ENCODE measurements around the gene WNT10A. TPM values are rescaled to one million over a fixed set of nuclear protein-coding genes. Genes with fewer than 3 reads are reported as not detected.

WNT10A gene
- polyA plus RNA-seq, 2 of the 4 experiments (the other 2 are of a cell fraction), result not detected

DNA sequence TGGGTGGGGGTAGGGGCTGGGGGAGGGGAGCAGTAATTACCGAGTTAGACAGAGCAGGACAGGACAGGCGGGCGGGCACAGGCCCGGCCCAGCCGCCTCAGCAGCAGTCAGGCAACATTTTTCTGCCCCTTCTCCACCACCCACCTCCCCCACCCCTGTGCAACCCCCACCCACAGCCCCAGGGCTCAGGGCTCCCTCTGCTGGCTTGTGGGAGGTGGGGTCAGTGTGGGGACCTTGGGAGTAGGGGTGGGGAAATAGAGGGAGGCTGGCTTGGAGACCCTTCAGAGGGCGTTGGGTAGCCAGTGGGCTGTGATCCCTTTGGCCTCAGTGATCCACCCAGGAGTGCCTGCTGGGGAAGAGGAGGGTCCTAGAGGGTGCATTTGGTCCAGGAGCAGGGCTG lies 14.7 kb upstream of the WNT10A start:
- no peaks in the 10 kb centered on the region; the same call in 2 of the 3 replicates for H3K4me1 ChIP-seq
- no peak overlapping the region for H3K4me3 ChIP-seq
- H3K9me3 ChIP-seq, result no peaks in the 10 kb centered on the region
- POLR2A ChIA-PET, result no interaction called here
- WGBS (ENCODE audit: missing lambda C conversion rate), result 51% methylated on average over 4 of the region's 6 CpGs
- CTCF ChIA-PET, result interaction anchor here (0.9 to 3.7 kb wide), 4 partner anchors 9 to 19 kb away, joined by 3 to 19 read pairs (median 4); no protein-coding TSS in a partner anchor
- ATAC-seq (no peak), FAIRE-seq (no peak), DNase-seq (ENCODE audit: low read depth in 1 of 2, low spot score in 1 of 2) (no peak)
- TF ChIP-seq NR3C1 (IDR thresholded peaks at IDR 0.05) (no peak), TFCP2L1 (CRISPR knock-in tag; IDR thresholded peaks at IDR 0.05) (no peak), SMC3 (IDR thresholded peaks at IDR 0.05) (no peak), FOSL2 (IDR thresholded peaks at IDR 0.05) (no peak), FOSL2 (CRISPR knock-in tag; IDR thresholded peaks at IDR 0.05) (no peak), CHD4 (IDR thresholded peaks at IDR 0.05; ENCODE audit: borderline replicate concordance) (no peak), SREBF2 (IDR thresholded peaks at IDR 0.05) (no peak), MAFK (IDR thresholded peaks at IDR 0.05; ENCODE audit: partially characterized antibody) (no peak), HOXB13 (CRISPR knock-in tag; IDR thresholded peaks at IDR 0.05; ENCODE audit: low read depth) (no peak), ESRRA (IDR thresholded peaks at IDR 0.05; ENCODE audit: borderline replicate concordance, low read length) (no peak), GATA3 (IDR thresholded peaks at IDR 0.05; ENCODE audit: borderline replicate concordance) (no peak)
- TF ChIP-seq, protein P1, sequence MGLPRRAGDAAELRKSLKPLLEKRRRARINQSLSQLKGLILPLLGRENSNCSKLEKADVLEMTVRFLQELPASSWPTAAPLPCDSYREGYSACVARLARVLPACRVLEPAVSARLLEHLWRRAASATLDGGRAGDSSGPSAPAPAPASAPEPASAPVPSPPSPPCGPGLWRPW (IDR thresholded peaks at IDR 0.05), result no peak
- TF ChIP-seq, protein P2, sequence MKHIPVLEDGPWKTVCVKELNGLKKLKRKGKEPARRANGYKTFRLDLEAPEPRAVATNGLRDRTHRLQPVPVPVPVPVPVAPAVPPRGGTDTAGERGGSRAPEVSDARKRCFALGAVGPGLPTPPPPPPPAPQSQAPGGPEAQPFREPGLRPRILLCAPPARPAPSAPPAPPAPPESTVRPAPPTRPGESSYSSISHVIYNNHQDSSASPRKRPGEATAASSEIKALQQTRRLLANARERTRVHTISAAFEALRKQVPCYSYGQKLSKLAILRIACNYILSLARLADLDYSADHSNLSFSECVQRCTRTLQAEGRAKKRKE (CRISPR knock-in tag; IDR thresholded peaks at IDR 0.05; ENCODE audit: low read depth), result no peak
- TF ChIP-seq, protein P3, sequence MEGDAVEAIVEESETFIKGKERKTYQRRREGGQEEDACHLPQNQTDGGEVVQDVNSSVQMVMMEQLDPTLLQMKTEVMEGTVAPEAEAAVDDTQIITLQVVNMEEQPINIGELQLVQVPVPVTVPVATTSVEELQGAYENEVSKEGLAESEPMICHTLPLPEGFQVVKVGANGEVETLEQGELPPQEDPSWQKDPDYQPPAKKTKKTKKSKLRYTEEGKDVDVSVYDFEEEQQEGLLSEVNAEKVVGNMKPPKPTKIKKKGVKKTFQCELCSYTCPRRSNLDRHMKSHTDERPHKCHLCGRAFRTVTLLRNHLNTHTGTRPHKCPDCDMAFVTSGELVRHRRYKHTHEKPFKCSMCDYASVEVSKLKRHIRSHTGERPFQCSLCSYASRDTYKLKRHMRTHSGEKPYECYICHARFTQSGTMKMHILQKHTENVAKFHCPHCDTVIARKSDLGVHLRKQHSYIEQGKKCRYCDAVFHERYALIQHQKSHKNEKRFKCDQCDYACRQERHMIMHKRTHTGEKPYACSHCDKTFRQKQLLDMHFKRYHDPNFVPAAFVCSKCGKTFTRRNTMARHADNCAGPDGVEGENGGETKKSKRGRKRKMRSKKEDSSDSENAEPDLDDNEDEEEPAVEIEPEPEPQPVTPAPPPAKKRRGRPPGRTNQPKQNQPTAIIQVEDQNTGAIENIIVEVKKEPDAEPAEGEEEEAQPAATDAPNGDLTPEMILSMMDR (IDR thresholded peaks at IDR 0.05), result no peak
- no peak overlapping the region for H3K4me2 ChIP-seq
- H3K27ac ChIP-seq, result no peak overlapping the region

DNA sequence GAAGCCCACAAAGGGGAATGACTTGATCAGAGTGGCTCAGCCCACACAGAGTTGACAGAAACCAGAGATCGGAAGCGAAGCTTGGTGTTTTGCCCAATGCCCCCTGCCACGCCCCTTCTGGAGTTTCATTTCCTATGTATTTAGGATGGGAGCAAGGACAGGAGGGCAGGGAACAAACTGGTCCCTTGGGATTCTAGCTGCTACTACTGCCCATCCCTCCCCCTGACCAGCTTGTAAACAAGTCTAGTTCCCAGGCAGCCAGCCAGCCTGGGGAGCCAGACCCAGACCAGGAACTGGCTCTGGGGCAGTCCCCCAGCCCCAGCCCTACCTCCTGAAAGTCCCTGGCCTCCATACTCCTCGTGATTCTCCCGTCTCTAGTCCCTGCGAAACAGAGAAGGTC lies 12.8 kb upstream of the WNT10A start:
- H3K27ac ChIP-seq, result no peak overlapping the region
- no peaks in the 10 kb centered on the region for H3K9me3 ChIP-seq
- 53% methylated on average over 6 of the region's 6 CpGs for WGBS (ENCODE audit: missing lambda C conversion rate)
- FAIRE-seq (no peak), ATAC-seq (no peak), DNase-seq (ENCODE audit: low read depth in 1 of 2, low spot score in 1 of 2) (no peak)
- TF ChIP-seq POLR2AphosphoS2 (conservative IDR thresholded peaks at IDR 0.05; ENCODE audit: low read length), result no peak
- no peak for TF ChIP-seq ZSCAN20 (CRISPR knock-in tag; IDR thresholded peaks at IDR 0.05)
- no peak for TF ChIP-seq ZNF302 (CRISPR knock-in tag; IDR thresholded peaks at IDR 0.05)
- no peak overlapping the region for H3K4me3 ChIP-seq
- no peak overlapping the region for H3K4me2 ChIP-seq
- peaks cover 3% of the 10 kb centered on the region; the same call in 1 of the 3 replicates for H3K4me1 ChIP-seq
- POLR2A ChIA-PET, result no interaction called here
- CTCF ChIA-PET, result interaction anchor here (2.3 to 23.0 kb wide), 3 partner anchors 9 to 27 kb away, joined by 12 to 665 read pairs (median 18); no protein-coding TSS in a partner anchor

DNA sequence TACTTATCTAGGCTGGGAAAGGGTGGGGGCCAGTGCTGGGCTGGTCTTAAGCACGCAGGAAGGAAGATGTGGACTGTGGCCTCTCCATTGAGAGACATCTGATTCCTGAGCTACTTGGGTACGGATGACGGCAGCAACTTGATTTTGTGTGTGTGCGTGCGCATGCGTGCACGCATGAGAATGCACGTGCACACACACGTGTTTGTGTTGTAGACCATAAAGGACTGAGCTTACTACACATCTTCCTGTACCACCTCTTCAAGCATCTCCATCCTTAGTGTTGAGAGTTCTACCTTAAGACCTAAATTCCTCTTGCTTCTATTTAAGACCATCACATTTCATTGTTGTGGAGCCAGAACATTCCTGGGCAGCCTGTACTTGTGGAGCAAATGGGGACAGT lies 11.6 kb upstream of the WNT10A start:
- H3K4me2 ChIP-seq, result no peak overlapping the region
- WGBS (ENCODE audit: missing lambda C conversion rate), result 85% methylated on average over 9 of the region's 9 CpGs
- FAIRE-seq, result no peak
- no peak for DNase-seq (ENCODE audit: low read depth in 1 of 2, low spot score in 1 of 2)
- H3K4me1 ChIP-seq, result peaks cover 8% of the 10 kb centered on the region; the same call in 1 of the 3 replicates
- POLR2A ChIA-PET, result no interaction called here
- no peak for ATAC-seq
- CTCF ChIA-PET, result interaction anchor here (0.9 to 23.0 kb wide), 11 partner anchors 8 to 188 kb away, joined by 3 to 665 read pairs (median 4); no protein-coding TSS in a partner anchor
- H3K4me3 ChIP-seq, result no peak overlapping the region
- H3K27ac ChIP-seq, result no peak overlapping the region
- no peak for TF ChIP-seq MAZ (IDR thresholded peaks at IDR 0.05; ENCODE audit: borderline replicate concordance, low read depth, low read length)
- no peak for TF ChIP-seq HOXB5 (CRISPR knock-in tag; IDR thresholded peaks at IDR 0.05)
- TF ChIP-seq SMC3 (IDR thresholded peaks at IDR 0.05), result no peak
- no peak for TF ChIP-seq ESRRA (IDR thresholded peaks at IDR 0.05; ENCODE audit: borderline replicate concordance, low read length)
- TF ChIP-seq ZNF302 (CRISPR knock-in tag; IDR thresholded peaks at IDR 0.05), result no peak
- TF ChIP-seq, protein P4, sequence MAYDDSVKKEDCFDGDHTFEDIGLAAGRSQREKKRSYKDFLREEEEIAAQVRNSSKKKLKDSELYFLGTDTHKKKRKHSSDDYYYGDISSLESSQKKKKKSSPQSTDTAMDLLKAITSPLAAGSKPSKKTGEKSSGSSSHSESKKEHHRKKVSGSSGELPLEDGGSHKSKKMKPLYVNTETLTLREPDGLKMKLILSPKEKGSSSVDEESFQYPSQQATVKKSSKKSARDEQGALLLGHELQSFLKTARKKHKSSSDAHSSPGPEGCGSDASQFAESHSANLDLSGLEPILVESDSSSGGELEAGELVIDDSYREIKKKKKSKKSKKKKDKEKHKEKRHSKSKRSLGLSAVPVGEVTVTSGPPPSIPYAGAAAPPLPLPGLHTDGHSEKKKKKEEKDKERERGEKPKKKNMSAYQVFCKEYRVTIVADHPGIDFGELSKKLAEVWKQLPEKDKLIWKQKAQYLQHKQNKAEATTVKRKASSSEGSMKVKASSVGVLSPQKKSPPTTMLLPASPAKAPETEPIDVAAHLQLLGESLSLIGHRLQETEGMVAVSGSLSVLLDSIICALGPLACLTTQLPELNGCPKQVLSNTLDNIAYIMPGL (CRISPR knock-in tag; IDR thresholded peaks at IDR 0.05; ENCODE audit: borderline replicate concordance), result no peak
- no peak for TF ChIP-seq CHD2 (IDR thresholded peaks at IDR 0.05; ENCODE audit: low read length, partially characterized antibody)
- H3K9me3 ChIP-seq, result no peaks in the 10 kb centered on the region
